ENCODE measurements around the gene CTTN.
"Not testable (repeated sequence)": the region's sequence is repeated elsewhere in the genome, so short reads cannot be mapped to it uniquely, and the experiment has no call there.

CTTN gene

DNA sequence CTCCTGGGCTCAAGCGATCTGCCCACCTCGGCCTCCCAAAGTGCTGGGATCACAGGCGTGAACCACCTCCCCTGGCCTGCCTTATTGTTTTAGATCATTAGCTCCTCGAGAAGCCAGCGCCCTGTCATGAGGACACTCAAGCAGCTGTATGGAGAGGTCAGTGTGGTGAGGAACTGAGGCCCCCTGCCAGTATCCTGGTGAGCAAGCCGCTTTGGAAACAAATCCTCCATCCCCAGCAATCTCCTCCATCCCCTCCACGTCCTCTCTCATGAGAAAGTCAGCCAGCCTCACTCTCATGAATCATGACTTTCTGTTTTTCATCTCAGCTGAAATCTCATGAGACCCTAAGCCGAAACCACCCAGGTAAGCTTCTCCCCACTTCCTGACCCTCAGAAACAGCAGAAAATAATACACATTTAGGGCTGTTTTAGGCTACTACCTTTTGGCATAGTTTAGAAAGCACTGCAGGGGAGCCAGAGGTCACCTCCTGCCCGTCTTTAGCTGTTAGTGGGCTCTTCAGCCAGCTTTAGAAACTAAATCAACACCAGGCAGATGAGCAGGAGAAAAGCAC is 56.0 kb downstream of the CTTN start:
- TF ChIP-seq, protein P1, sequence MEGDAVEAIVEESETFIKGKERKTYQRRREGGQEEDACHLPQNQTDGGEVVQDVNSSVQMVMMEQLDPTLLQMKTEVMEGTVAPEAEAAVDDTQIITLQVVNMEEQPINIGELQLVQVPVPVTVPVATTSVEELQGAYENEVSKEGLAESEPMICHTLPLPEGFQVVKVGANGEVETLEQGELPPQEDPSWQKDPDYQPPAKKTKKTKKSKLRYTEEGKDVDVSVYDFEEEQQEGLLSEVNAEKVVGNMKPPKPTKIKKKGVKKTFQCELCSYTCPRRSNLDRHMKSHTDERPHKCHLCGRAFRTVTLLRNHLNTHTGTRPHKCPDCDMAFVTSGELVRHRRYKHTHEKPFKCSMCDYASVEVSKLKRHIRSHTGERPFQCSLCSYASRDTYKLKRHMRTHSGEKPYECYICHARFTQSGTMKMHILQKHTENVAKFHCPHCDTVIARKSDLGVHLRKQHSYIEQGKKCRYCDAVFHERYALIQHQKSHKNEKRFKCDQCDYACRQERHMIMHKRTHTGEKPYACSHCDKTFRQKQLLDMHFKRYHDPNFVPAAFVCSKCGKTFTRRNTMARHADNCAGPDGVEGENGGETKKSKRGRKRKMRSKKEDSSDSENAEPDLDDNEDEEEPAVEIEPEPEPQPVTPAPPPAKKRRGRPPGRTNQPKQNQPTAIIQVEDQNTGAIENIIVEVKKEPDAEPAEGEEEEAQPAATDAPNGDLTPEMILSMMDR (IDR thresholded peaks at IDR 0.05; ENCODE audit: borderline replicate concordance, insufficient read depth, low read depth, low read length): no peak
- no peak overlapping the region for H3K4me3 ChIP-seq (ENCODE audit: low read depth, low read length)

DNA sequence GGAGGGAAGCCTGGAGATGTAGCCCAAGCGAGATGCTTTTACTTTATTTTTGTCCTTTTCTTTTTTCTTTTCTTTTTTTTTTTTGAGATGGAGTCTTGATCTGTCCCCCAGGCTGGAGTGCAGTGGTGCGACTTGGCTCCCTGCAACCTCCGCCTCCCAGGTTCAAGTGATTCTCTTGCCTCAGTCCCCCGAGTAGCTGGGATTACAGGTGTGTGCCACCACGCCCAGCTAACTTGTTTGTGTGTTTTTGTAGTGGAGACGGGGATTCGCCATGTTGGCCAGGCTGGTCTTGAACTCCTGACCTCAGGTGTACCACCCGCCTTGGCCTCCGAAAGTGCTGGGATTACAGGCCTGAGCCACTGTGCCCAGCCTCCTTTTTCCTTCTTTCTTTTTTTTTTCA is 56.5 kb downstream of the CTTN start:
- H3K4me3 ChIP-seq (ENCODE audit: low read depth, low read length): not testable (repeated sequence)

DNA sequence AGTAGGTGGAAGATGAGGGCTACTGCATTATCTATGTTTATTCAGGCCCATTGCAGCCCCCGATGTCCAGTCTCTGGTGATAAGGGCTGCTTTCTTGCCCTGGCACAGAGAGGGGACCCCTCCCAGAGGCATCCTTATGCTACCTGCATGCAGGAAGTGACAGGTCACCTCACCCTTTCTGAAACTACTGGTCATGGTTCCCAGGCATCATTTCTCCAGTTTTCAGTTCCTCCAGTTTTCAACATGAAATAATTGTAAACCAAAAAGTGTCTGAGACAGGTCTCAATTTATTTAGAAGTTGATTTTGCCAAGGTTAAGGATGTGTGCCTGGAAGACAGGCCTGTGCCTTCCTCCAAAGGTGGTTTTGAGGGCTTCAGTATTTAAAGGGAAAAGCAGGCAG is 57.0 kb downstream of the CTTN start:
- no peak overlapping the region for H3K4me3 ChIP-seq (ENCODE audit: low read depth, low read length)
- TF ChIP-seq, protein P1 (IDR thresholded peaks at IDR 0.05; ENCODE audit: borderline replicate concordance, insufficient read depth, low read depth, low read length): no peak

DNA sequence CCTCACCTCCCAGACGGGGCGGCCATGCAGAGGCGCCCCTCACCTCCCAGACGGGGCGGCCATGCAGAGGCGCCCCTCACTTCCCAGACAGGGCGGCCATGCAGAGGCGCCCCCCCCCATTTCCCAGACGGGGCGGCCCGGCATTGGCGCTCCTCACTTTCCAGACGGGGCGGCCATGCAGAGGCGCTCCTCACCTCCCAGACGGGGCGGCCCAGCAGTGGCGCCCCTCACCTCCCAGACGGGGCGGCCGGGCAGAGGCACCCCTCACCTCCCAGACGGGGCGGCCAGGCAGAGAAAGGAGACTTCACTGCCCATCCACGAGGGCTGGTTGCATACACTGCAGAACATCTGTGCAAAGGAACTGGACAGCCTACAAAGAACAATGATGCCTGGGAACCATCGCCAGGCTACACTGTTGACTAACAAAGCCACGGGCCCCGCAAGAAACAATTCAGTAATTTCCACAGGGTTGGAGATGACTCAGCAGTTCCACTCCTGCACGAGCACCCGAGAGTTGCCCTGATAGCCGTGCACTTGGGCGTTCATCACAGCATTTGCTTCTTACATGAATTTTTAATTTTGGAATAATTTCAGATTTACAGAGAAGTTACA is 58.7 kb downstream of the CTTN start:
- TF ChIP-seq, protein P1 (IDR thresholded peaks at IDR 0.05; ENCODE audit: borderline replicate concordance, insufficient read depth, low read depth, low read length): no peak
- no peak overlapping the region for H3K4me3 ChIP-seq (ENCODE audit: low read depth, low read length)

DNA sequence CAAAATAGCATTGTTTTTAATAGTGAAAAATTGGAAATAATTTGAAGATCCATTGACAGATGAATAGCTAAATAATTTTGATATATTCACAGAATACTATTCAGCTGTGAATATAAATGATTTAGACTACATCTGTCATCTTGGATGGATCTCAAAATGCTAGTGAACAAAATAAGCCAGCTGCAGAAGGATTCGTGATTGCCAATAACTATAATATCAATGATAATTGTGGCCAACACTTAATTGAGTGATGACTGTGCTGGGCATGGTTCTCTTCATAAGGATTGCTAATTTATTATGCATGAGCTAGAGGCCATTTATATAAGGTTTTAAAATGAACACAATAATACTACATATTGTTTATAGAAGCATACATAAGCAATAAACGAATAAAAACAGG is 60.4 kb downstream of the CTTN start:
- H3K4me3 ChIP-seq (ENCODE audit: low read depth, low read length): no peak overlapping the region
- TF ChIP-seq, protein P1 (IDR thresholded peaks at IDR 0.05; ENCODE audit: borderline replicate concordance, insufficient read depth, low read depth, low read length): no peak

DNA sequence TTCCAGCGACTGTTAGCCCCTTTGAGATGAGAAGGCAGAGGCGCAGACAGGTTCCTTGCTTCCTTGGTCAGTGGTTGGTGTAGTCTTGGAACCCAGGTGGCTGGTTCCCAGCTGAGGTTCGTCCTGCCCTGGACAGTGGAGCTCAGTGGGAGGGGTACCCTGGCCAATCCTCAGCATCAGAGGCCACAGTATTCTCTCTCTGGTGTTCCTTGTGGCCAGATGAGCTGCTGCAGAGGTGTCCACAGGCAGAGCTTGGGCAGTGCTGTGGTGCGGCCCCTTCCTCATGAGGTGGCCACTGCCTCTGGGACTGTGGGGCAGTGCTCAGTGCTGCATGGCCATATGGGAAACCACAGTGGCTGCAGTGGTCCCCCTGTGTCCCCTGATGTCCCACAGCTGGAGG is 61.8 kb downstream of the CTTN start:
- H3K4me3 ChIP-seq (ENCODE audit: low read depth, low read length): no peak overlapping the region
- TF ChIP-seq, protein P1 (IDR thresholded peaks at IDR 0.05; ENCODE audit: borderline replicate concordance, insufficient read depth, low read depth, low read length): no peak

DNA sequence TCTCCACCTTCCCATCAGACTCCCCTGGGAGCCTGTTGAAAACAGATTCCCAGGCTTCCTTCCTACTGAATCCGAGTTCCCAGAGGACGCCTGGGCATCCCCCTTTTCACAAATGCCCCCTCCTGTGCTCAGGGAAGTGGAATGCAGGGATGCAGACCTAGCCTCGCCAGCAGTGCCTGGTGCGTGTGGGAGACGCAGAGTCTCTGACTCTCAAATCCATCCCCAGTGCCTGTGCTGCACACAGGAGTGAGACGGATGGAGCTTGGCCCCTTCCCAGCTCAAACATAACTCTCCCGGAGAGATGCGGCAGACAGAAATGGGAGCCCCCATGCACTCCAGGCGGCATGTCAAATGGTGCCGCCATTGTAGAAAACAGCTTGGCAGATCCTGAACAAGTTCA is 62.6 kb downstream of the CTTN start:
- no peak overlapping the region for H3K4me3 ChIP-seq (ENCODE audit: low read depth, low read length)

More for the DNA sequence above, 62.6 kb downstream of the CTTN start:
- TF ChIP-seq, protein P1 (IDR thresholded peaks at IDR 0.05; ENCODE audit: borderline replicate concordance, insufficient read depth, low read depth, low read length): no peak
